Esophagus squamous epithelium (tissue), 5 donors: ENCODE results near the gene TUT7. TPM values are rescaled to one million over a fixed set of nuclear protein-coding genes. Genes with fewer than 3 reads are reported as not detected.
"Not testable (repeated sequence)": the region's sequence is repeated elsewhere in the genome, so short reads cannot be mapped to it uniquely, and the experiment has no call there.

Source experiments
- DNase-seq: peaks from one replicate; lab custom pipeline; 2025; lab: John Stamatoyannopoulos, UW
- H3K27ac ChIP-seq, 4 donors: fragments of 200-600 bp; sonication (generic); one replicate each; pipeline ENCODE4 v1.5.1; 2016 to 2019; ENCODE audit warnings: mild to moderate bottlenecking in 1 of 4
- H3K27me3 ChIP-seq, 4 donors: fragments of 200-600 bp; sonication (generic); 1 replicate in 3 of 4; 2 replicates in 1 of 4; pipeline versions ENCODE4 v1.5.1 to v1.6.0; 2017 to 2021; ENCODE audit warnings: antibody characterized with exemption in 1 of 4
- H3K36me3 ChIP-seq, 3 donors: fragments of 200-600 bp; sonication (generic); one replicate each; pipeline ENCODE4 v1.5.1; 2016 to 2019
- H3K4me1 ChIP-seq, 3 donors: fragments of 200-600 bp; sonication (generic); one replicate each; pipeline ENCODE4 v1.5.1; 2017 to 2019
- H3K4me3 ChIP-seq, 4 donors: fragments of 200-600 bp; sonication (generic); 1 replicate in 3 of 4; 2 replicates in 1 of 4; pipeline ENCODE4 v1.5.1; 2016 to 2019; ENCODE audit warnings: mild to moderate bottlenecking in 2 of 4, moderate library complexity in 1 of 4
- H3K9me3 ChIP-seq, 3 donors: fragments of 200-600 bp; sonication (generic); one replicate each; pipeline ENCODE4 v1.5.1; 2016 to 2019
- POLR2A ChIP-seq, 4 donors: fragments of 450-650 bp; IDR thresholded peaks; one replicate each; pipeline ENCODE4 v1.6.1; 2017; ENCODE audit warnings: antibody characterized with exemption in 4 of 4, mild to moderate bottlenecking in 4 of 4, moderate library complexity in 3 of 4
- WGBS, 2 donors: methylation state at CpG; one replicate each; pipeline ENCODE4 v1.1.5; 2018; 5-methylcytosine and 5-hydroxymethylcytosine counted together
- intact Hi-C: fragments of 100-400 bp; cut with DNase I; formaldehyde crosslinking; loops from one replicate; pipeline ENCODE4 v1.15.0; 2022
- total RNA-seq, 4 donors: library from RNA; depleted of rRNA; stranded (reverse); fragments of >200 nt; gene quantifications; one replicate each; pipeline ENCODE4 v1.1.0, GENCODE V29; 2016
- TF ChIP-seq, protein P1 (sequence below), 6 experiments: fragments of 450-650 bp in 4 of 6; fragments of 200-600 bp in 2 of 6; sonication (generic) in 2 of 6; IDR thresholded peaks; one replicate each; pipeline ENCODE4 v1.5.1; 2016 to 2019; ENCODE audit warnings: antibody characterized with exemption in 6 of 6, mild to moderate bottlenecking in 4 of 6, moderate library complexity in 4 of 6
- donor health status: DM: yes; HTN: yes; CAD: no.

Gene TUT7
- total RNA-seq, 4 donors from 2014 or later = 34.3 to 71.0 (median 54.9) TPM

DNA sequence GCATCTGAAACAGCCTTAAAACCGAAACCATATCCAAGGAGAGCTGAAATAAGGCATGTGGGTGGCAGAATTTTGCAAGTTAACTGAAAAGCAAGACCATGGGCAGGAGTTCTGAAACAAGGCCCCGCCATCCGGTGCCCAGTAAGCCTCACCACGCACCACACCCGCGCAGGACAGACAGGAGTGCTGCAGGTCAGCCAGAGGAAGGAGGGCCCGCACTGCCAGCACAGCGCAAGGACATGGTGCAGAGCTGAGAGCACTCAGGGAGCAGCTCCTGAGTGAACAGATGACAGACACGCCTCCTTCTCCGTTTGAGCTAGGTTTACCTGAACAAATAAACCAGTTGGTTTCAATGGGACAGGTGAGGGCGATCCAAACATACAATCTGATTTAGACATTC lies 55.3 kb downstream of the TUT7 start:
- DNase-seq = no peak
- TF ChIP-seq POLR2A (IDR thresholded peaks at IDR 0.05) = no peak
- TF ChIP-seq, protein P1, sequence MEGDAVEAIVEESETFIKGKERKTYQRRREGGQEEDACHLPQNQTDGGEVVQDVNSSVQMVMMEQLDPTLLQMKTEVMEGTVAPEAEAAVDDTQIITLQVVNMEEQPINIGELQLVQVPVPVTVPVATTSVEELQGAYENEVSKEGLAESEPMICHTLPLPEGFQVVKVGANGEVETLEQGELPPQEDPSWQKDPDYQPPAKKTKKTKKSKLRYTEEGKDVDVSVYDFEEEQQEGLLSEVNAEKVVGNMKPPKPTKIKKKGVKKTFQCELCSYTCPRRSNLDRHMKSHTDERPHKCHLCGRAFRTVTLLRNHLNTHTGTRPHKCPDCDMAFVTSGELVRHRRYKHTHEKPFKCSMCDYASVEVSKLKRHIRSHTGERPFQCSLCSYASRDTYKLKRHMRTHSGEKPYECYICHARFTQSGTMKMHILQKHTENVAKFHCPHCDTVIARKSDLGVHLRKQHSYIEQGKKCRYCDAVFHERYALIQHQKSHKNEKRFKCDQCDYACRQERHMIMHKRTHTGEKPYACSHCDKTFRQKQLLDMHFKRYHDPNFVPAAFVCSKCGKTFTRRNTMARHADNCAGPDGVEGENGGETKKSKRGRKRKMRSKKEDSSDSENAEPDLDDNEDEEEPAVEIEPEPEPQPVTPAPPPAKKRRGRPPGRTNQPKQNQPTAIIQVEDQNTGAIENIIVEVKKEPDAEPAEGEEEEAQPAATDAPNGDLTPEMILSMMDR (IDR thresholded peaks at IDR 0.05) = no peak
- Histone ChIP-seq H3K27me3 (no peaks in the 10 kb centered on the region), H3K4me3 (no peak overlapping the region), H3K4me1 (no peaks in the 10 kb centered on the region), H3K9me3 (no peaks in the 10 kb centered on the region), H3K27ac (no peak overlapping the region), H3K36me3 (peaks cover 6 to 95% (median 41%) of the 10 kb centered on the region in 3 donors)
- 80 to 92% methylated on average over 9 of the region's 11 CpGs for WGBS, 2 donors
- intact Hi-C loops = no loop called here

DNA sequence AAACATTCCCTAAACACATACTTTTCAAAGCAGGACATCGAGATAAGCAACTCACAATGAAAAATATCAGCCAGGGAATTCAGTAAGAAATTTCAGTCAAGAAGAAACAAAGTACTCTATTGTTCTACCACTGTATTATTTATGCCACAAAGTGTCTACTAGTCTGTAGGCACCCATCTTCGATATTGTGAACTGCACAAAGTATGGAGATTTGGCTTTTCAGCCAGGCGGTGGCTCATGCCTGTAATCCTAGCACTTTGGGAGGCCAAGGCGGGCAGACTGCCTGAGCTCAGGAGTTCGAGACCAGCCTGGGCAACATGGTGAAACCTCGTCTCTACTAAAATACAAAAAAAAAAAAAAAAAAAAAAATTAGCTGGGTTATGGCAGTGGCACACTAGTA lies 63.9 kb downstream of the TUT7 start:
- 84 to 89% methylated on average over 5 to 6 of the region's 6 CpGs for WGBS, 2 donors
- intact Hi-C loops, H3K4me3 ChIP-seq: not testable (repeated sequence)

DNA sequence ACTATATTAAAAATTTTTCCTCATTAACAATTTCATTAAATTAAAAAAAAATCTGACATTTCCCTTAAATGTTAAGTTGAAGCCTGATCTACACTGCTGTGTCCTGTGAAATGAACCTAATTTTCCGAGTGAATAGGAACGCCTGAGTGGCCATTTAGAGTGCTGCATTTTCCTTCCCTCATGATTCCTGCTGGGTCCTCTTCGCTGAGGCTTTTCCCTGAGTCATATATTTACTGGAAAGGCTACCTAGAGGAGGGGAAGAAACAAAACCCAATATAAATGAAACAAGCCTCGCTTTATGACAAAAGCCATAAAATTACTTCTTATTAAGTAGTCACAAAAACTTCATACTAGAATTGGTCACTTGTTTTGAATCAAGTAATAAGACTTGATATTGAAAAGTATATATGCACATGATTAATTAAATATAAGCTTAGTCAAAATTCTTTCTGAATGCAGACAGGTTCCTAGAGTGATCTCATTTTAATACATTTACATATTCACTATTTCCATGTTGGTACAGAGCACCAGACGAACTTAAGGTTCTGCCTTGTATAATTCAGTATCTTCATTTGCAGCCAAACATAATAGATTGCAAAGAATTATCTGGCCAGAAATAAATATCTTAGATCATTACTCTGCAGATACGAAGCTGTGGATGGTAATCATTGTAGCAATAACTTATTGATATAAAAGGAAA lies 65.6 kb downstream of the TUT7 start:
- H3K9me3 ChIP-seq = no peaks in the 10 kb centered on the region
- H3K27ac ChIP-seq = no peak overlapping the region
- intact Hi-C loops = loop anchor here (10.0 kb wide), 1 partner anchor 66 kb away; the partner anchor contains the start of gene TUT7
- H3K27me3 ChIP-seq = no peaks in the 10 kb centered on the region
- TF ChIP-seq, protein P1 (IDR thresholded peaks at IDR 0.05) = no peak
- no peak for TF ChIP-seq POLR2A (IDR thresholded peaks at IDR 0.05)
- DNase-seq = no peak
- H3K4me1 ChIP-seq = peaks cover 0 to under 1% (median 0%) of the 10 kb centered on the region in 3 donors
- WGBS, 2 donors = 89 to 90% methylated on average over 6 of the region's 6 CpGs
- peaks cover 0 to 67% (median 0%) of the 10 kb centered on the region in 3 donors for H3K36me3 ChIP-seq
- no peak overlapping the region for H3K4me3 ChIP-seq

More for the DNA sequence above, 63.9 kb downstream of the TUT7 start:
- DNase-seq, H3K27me3 ChIP-seq, H3K9me3 ChIP-seq, H3K4me1 ChIP-seq, H3K27ac ChIP-seq: not testable (repeated sequence)
- H3K36me3 ChIP-seq = peaks cover 0 to 79% (median 0%) of the 10 kb centered on the region in 3 donors

DNA sequence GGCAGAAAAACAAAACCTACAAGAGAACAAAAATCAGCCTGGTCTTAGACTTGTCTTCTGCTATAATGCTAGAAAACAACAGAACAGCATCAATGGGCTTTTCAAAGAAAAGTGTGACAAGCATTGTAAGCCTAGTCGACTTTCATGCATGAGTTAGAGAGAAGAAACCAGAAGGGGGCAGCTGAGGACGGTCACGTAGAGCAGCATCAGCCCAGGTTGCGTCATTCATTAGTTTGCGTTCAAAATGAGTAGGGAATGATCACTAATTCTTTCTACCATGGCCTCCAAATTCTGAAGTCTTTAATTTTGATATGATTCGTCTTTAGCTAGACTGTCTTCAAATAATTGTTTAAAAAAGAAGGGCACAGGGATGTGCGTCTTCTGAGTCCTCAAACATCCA lies 67.2 kb downstream of the TUT7 start:
- no peak overlapping the region for H3K4me3 ChIP-seq
- intact Hi-C loops = loop anchor here (10.0 kb wide), 1 partner anchor 68 kb away; the partner anchor contains the start of gene TUT7
- no peak overlapping the region for H3K27ac ChIP-seq
- H3K36me3 ChIP-seq = peaks cover 0 to 51% (median 0%) of the 10 kb centered on the region in 3 donors
- WGBS, 2 donors = 69 to 72% methylated on average over 7 of the region's 7 CpGs
- no peak for DNase-seq
- H3K4me1 ChIP-seq = peaks cover 4 to 12% (median 5%) of the 10 kb centered on the region in 3 donors
- no peaks in the 10 kb centered on the region for H3K9me3 ChIP-seq
- no peaks in the 10 kb centered on the region for H3K27me3 ChIP-seq
- TF ChIP-seq POLR2A (IDR thresholded peaks at IDR 0.05) = no peak
- TF ChIP-seq, protein P1 (IDR thresholded peaks at IDR 0.05) = no peak

DNA sequence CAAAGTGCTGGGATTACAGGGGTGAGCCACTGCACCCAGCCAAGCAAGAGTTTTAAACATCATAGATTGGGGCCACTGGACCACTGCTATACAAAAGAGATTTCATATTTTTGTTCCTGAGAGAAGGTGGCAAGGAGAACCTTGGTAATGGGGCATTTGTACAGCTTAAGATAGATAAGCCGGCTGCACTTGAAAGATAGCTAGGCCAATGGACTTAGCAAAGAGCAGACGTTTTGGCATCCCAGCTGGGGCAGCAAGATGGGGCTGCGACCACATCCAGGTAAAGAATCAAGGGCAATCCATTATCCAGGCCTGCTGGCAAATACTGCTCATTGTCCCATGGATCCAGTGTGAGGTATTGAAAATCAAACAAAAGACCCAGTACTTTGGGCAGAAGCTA lies 67.9 kb downstream of the TUT7 start:
- WGBS, 2 donors = 53 to 74% methylated on average over 3 of the region's 3 CpGs
- Histone ChIP-seq H3K9me3 (no peaks in the 10 kb centered on the region), H3K4me3 (no peak overlapping the region), H3K27me3 (no peaks in the 10 kb centered on the region), H3K27ac (no peak overlapping the region), H3K36me3 (peaks cover 0 to 45% (median 0%) of the 10 kb centered on the region in 3 donors), H3K4me1 (peaks cover 4 to 16% (median 6%) of the 10 kb centered on the region in 3 donors)
- no peak for DNase-seq
- intact Hi-C loops = loop anchor here (10.0 kb wide), 1 partner anchor 69 kb away; the partner anchor contains the start of gene TUT7
- TF ChIP-seq, protein P1 (IDR thresholded peaks at IDR 0.05) = no peak
- no peak for TF ChIP-seq POLR2A (IDR thresholded peaks at IDR 0.05)
